GM18861 (cell line): ENCODE data around the gene CHM.
"Not testable (repeated sequence)": the region's sequence is repeated elsewhere in the genome, so short reads cannot be mapped to it uniquely, and the experiment has no call there.

Experiments used
- ATAC-seq: cut with Tn5 transposase; IDR thresholded peaks from one replicate; pipeline ENCODE4 v1.9.1; 2021; ENCODE audit not compliant: unreplicated experiment

Gene CHM

DNA sequence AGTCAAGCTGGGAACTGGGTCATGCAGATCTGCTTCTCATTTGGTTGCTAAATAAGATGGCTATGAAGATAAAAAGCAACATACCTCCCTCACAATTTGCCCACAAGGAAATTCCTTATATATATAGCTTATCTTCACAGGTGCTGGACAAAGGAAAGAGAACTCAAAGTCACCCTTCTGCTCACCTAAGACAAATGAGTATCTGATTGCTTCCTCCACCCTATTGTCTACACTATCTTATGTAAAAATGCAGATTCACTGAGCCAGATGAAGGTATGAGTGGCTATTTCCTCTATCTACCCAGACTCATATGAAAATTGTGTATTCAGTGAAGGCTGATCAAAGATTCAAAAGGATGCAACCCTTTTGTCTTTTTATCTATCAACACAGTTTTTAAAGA, 50.8 kb downstream of the CHM start:
- no peak for ATAC-seq

DNA sequence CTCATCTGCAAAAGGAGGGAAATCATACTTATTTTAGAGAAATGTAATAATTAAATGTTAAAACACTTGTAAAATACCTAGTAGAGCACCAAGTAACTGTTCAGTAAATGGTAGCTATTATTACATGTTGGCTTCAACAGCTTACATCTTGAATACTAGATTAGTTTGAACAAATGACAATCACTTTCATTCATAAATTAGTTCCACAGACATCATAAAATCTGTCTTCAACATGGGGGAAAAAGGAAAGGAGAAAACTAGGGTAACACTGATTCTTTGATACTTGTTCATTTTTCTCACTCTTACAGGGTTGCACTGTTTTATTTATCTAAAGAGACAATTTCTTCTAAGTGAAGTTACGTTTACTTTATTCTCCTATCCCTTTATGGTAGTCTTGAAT, 51.7 kb downstream of the CHM start:
- ATAC-seq, result no peak

DNA sequence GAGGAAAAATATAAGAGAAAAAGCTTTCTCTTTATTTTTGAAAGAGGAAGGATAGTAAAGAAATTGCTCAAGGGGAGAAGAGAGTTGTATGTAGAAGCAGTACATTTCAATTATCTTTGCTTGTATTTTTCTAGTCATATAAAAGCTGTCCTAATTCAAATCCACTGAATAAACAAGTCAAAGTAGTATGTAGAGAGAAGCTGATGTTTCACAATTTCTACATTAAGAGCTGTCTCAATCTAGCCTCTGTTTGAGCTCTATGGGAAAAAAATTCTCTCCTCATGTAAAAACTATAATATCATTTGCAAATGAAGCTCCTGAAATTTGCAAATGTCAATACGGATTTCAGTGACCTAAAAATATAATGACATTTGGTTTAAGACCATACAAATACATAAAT, 52.6 kb downstream of the CHM start:
- ATAC-seq, result no peak

DNA sequence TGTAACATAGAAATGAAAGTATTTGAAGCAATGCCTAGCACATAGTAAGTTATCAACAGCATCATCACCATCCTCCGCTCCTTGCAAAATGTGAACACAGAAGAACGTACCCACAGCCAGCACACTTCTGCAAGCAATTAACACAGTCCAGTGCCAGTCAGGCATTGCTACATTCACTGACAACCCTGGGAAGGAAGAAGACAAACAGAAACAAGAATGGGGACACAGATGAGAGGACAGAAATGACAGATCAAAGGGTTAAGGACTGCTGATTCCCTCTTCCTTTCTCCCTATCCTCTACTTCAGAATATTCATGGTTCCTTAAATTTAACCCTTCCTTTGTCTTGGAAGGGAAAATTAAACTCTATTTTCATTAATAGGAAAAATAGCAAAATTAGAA, 53.1 kb downstream of the CHM start:
- no peak for ATAC-seq

DNA sequence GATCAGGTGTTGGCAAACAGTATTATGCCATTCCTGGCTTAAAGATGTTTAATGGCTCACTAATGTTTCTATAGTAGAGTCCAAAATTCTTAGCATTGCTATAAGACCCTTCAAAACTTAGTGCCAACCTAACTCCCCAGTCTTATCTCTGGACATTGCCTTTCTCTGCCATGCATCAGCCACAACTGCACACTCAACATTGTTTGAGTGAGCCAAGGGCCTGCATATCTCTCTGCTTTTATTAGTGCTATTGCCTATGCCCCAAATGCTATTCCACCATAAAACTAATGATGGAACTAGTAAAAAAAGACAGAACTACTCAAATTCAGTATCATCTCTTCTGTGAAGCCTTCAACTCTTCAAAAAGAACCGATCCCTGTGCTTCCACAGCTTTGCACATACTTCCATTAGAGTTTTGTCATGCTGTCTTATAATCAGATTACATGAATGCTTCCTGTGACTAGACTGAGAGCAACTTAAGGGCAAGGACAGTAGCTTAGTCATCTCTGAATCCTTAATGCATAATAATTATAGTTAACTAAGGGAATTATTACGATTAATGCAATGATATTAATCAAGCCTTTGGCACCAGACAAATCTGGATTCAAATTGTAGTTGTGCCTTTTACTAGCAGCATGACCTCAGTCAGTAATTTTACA, 53.7 kb downstream of the CHM start:
- no peak for ATAC-seq

DNA sequence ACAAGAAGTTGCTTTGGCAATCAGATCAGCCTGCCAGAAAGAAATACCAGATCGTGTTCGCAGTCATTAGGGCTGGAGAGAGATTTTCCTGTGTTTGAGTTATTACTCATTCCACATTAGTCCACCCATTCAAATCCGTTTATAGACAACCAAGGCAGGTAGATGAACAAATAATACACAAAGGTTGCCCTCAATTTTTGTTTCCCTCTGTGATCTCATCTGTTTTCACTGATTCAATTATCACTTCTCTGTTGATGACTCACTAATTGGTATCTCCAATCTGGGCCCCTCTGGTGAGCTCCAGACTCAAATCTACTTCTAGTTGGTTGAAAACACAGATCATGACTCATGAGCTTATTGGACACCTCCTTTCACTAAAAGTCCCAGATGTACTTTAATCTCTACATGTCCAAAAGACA, 54.5 kb downstream of the CHM start:
- no peak for ATAC-seq

DNA sequence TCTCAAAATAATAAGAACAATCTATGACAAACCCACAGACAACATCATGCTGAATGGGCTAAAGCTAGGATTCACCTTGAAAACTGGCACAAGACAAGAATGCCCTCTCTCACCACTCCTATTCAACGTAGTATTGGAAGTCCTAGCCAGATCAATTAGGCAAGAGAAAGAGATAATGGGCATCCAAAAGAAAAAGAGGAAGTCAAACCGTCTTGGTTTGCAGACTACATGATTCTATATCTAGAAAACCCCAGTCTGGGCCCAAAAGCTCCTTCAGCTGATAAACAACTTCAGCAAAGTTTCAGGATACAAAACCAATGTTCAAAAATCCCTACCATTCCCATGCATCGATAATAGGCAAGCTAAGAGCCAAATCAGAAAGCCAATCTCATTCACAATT, 59.0 kb downstream of the CHM start:
- ATAC-seq, result no peak

DNA sequence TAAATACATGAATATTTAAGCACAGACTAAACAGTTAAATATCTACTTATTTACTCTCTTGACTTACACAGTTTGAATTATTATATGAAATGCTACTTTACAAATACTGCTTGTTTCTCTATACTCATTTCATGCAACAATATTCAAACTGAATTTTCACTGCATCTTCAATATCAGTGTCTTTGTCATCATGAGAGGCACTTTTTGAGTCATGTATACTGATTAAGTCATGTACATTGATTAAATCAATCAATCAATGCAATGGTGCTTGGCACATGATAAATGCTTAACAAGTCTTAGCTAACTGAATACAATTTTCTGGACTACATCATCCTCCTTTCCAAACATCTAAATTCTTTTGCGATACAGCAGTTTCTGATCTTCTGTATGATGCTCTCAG, 67.1 kb downstream of the CHM start:
- no peak for ATAC-seq

DNA sequence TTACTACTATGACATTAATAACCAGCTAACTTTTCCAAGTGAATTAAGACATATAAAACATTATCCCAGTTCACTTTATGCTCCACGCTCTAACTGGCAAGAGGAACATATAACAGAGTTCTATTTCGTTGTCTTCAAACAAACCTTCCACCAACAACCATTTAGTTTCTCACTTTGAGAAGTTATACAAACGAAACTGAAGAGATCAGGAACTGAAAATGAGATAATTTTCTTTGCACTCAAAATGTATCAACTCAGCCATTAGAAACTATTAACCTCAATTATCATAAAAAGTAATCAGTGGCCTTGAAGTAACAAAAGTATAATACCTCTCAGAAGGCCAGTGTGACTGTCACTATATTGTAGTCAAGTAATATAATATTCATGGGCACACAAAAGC, 70.1 kb downstream of the CHM start:
- ATAC-seq, result peak; percentile 88

DNA sequence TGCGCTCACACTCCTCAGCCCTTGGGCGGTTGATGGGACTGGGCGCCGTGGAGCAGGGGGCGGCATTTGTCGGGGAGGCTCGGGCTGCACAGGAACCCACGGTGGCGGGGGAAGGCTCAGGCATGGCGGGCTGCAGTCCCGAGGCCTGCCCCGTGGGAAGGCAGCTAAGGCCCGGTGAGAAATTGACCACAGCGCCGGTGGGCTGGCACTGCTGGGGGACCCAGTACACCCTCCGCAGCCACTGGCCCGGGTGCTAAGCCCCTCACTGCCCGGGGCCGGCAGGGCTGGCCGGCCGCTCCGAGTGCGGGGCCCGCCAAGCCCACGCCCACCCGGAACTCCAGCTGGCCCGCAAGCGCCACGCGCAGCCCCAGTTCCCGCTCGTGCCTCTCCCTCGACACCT, 75.0 kb downstream of the CHM start:
- not testable (repeated sequence) for ATAC-seq

DNA sequence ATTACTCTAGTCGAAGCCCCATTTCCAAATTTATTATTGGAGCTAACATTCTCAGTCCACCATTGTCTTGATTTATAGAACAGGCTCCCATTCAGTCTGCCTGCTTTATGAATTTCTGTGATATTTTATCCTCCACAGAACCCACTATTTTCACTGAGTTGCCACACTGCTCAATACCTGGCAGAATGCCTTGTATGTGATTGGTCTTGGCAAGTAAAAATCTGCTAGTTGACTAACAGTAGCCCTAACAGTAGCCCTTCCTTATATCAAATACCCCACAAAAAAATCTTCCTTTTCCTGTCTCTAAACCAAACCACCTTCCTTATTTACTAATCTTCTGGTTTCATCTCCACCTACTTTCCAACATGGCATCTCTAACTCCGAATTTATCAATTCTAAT, 82.6 kb downstream of the CHM start:
- no peak for ATAC-seq

DNA sequence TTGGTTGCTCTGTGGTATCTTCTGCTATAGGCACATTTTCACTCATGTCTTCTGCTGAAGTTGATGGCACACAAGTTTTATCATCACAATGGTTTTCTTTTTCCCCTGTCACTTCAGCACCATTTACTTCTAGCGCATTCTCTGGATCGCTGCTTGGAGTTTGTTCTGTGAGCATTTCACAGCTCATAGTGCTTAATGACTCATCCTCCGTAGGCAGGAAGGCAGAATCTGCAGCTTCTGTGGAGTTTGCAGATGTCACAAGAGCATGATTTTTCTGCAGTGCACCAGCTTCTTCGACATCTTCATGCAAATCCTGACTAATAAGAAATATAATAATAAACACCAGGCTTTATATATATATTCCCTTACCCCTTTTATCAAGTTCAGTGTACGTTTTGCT, 83.6 kb downstream of the CHM start:
- ATAC-seq, result no peak

DNA sequence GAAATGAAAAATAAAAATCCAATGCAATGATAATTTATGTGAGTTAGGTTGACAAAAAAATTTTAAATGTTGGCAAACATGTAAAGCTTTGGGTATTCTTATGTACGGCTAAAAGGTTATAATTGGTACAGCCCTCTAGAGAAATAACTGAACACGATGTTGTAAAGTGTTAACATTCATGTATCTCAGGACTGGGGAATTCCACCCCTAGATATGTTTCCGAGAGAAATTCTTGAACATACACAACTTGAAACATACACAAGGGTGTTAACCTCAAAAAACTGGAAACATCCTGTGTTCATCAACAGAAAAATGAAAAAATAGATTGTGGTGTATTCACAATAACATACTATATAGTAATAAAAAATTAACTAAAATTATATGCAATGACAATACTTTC, 91.8 kb downstream of the CHM start:
- ATAC-seq, result no peak

DNA sequence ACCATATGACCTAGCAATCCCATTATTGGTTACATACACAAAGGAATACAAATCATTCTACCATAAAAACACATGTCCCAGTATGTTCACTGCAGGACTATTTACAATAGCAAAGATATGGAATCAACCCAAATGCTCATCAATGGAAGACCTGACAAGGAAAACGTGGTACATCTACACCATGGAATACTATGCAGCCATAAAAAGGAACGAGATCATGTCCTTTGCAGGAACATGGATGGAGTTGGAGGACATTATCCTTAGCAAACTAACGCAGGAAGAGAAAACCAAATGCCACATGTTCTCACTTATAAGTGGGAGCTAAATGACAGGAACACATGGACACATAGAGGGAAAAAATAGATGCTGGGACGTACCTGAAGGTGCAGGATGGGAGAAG, 102.6 kb downstream of the CHM start:
- not testable (repeated sequence) for ATAC-seq

DNA sequence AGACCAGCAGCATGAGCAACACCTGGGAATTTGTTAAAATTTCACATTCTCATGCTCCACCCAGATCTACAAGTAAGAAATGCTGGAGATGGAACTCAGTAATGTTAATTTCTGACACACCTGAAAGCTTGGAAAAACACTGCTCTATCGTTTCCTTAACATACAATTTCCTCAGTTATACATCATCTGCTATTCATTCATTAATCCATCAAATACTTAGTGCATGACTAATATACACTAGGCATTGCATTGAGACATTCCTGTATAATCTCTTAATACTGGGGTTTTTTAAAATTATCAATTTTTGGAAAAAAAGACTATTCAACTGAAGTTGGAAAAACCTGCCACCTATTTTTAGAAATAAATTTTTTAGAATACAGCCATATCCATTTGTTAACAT, 106.1 kb downstream of the CHM start:
- no peak for ATAC-seq

DNA sequence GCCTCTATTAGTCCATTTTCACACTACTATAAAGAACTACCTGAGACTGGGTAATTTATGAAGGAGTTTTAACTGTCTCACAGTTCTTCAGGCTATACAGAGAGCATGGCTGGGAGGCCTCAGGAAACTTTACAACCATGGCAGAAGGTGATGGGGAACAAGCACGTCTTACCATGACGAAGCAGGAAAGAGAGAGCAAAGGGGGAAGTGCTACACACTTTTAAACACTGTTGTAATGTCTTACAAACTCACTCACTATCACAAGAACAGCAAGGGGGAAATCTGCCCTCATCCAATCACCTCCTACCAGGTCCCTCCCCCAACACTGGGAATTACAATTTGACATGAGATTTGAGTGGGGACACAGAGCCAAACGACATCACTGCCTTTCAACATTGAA, 107.4 kb downstream of the CHM start:
- not testable (repeated sequence) for ATAC-seq

DNA sequence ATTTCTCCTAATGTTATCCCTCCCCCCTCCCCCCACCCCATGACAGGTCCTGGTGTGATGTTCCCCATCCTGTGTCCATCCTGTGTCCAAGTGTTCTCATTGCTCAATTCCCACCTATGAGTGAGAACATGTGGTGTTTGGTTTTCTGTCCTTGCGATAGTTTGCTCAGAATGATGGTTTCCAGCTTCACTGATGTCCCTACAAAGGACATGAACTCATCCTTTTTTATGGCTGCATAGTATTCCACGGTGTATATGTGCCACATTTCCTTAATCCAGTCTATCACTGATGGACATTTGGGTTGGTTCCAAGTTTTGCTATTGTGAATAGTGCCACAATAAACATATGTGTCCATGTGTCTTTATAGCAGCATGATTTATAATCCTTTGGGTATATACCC, 113.0 kb downstream of the CHM start:
- not testable (repeated sequence) for ATAC-seq

DNA sequence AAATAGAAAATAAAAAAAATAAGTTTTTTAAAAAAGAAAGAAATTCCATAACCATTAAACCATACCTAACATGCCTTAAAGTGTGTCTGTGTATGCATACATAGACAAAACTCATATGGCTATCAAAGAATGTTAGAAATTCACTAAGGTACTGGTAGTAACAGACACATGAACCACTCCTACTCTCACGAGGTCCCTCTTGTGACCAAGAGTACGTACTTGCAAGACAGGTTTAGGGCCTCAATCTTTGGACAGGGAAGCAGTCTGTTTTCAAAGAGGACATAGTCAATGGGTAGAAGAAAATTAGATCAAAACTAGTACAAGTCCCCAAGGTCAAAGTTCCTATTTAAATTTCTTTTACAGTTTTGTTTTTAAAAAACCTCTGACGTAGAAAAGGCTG, 117.3 kb downstream of the CHM start:
- ATAC-seq, result no peak

DNA sequence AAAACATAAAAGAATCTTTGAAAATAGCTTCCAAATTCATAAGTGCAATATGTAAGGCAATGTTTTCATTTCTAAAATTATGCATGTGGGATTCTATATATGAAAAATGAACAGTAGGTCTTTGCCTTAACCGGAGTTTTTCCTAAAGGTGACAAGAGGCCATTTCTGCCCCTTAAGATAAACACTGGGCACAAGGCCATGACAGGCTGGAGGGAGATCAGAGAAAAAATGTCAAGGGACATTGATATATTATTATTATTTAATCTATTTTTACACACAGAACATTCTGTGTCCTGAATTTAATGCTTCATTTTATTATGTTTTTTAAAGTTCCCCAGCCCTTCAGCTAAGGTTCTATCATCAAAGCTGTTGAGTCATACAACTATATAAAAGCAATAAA, 118.8 kb downstream of the CHM start:
- ATAC-seq, result no peak

DNA sequence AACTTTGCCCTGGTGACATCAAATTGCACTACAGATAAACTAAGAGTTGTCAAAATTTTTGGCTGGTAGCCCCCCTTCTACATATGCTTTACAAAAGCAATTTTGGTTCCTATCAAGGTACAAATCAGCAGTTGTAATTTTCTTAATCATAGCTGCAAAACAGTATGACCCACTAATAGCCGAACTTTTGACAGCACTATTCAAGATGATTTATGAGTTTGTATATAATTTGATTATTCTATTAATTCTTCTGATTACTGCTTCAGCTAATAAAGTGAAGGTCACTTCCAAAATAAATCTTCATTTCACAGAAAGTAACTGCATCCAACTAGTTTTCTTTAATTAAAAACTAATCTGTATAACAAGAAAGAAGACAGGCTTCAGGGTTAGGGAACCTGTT, 119.6 kb downstream of the CHM start:
- no peak for ATAC-seq

DNA sequence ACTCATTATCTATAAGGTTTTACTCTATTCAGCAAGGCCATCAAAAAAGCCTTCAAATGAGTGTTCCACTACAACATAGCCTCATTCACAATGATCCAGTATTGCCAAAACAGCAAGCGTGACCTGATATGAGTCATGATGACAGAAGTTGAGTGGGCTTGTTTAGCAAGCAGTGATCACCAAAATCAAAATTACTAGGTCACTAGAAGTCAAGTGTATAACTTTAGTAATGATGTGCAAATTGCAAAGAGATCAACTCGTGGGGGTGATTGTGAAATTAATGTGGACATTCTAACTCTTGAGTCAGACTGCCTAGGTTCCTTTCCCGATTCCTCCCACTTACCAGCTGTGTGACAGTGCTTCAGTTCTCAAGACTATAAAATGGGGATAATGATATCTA, 124.5 kb downstream of the CHM start:
- ATAC-seq, result no peak

DNA sequence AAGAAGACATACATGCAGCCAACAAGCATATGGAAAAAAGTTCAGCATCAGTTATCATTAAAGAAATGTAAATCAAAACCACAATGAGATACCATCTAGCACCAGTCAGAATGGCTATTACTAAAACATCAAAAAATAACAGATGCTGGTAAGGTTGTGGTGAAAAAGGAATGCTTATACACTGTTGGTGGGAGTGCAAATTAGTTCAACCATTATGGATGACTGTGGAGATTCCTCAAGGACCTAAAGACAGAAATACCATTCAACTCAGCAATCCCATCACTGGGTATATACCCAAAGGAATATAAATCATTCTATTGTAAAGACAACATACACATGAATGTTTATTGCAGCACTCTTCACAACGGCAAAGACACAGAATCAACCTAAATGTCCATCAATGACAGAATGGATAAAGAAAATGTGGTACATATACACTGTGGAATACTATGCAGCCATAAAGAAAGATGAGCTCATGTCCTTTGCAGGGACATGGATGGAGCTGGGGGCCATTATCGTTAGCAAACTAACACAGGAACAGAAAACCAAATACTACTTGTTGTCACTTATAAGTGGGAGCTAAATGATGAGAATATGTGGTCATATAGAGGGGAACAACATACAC, 130.6 kb downstream of the CHM start:
- not testable (repeated sequence) for ATAC-seq

DNA sequence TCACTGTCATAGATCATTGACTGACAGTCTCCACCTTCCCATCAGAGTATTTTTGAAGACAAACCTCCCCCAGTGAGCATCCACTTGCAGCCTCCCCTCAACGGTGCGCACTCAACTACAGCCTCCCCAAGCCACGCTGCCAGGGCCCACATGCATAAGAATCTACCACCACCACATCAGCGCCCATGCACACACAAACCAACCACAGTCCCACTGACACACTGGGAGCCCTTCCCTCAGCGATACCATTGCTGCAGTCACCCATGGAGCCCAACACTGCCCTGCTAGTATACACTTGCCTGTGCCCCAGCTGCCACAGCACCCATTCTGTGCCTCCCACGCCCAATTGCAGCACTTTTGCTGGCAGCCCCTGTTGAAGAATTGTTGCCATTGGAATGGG, 132.9 kb downstream of the CHM start:
- no peak for ATAC-seq
